K562 (cell line): ENCODE data around the gene FARP2. TPM values are rescaled to one million over a fixed set of nuclear protein-coding genes. Genes with fewer than 3 reads are reported as not detected.

Experiments
- ATAC-seq: fragments of 200-7000 bp; cut with Tn5 transposase; 3 replicates; pipeline ENCODE4 v1.9.1; 2020; ENCODE audit warnings: moderate library complexity
- BruUV-seq: library from RNA; stranded (reverse); fragments of 400-500 nt; replicated peaks from 2 replicates; lab custom pipeline; 2021; lab: Mats Ljungman, UMichigan
- CTCF ChIA-PET: fragments of 300-600 bp; formaldehyde crosslinking; extraction: SDS; loops from one replicate; lab custom pipeline; 2021; ENCODE audit warnings: low intra/inter-chr PET ratio; lab: Yijun Ruan, JAX
- POLR2A ChIA-PET: fragments of 300-600, 350-650 bp; sonication (Branson Sonifier 250); formaldehyde crosslinking; extraction: SDS; loops from one replicate; lab custom pipeline; 2021; ENCODE audit warnings: antibody characterized with exemption, inconsistent platforms; lab: Yijun Ruan, JAX
- DNase-seq, 4 experiments: peaks; one replicate each; pipeline versions ENCODE4 v3.0.0 to v3.0.0-alpha.2; 2011 to 2018; ENCODE audit warnings: low spot score in 3 of 4, mixed read lengths in 3 of 4; ENCODE audit errors: extremely low read depth in 1 of 4
- FAIRE-seq: peaks from 2 replicates; lab custom pipeline; 2011; peaks lifted over from hg19 to GRCh38; lab: Jason Lieb, UNC
- H2AFZ ChIP-seq: 2 replicates; pipeline ENCODE4 v1.6.0; 2011; ENCODE audit warnings: low read depth, low read length, control low read depth, inconsistent platforms
- H3K27ac ChIP-seq: fragments of 200-600 bp; 3 replicates; pipeline ENCODE4 v1.8.0; 2011; ENCODE audit warnings: low read depth, mild to moderate bottlenecking, control low read depth, inconsistent platforms, low read length, moderate library complexity, mixed read lengths; ENCODE audit errors: extremely low read depth
- H3K27me3 ChIP-seq, 2 experiments: fragments of 300-600 bp in 1 of 2; 2 replicates in 1 of 2; 3 replicates in 1 of 2; pipeline versions ENCODE4 v1.6.0 to v1.8.0; 2011; ENCODE audit warnings: inconsistent platforms in 2 of 2, low read length in 2 of 2, mild to moderate bottlenecking in 1 of 2, mixed read lengths in 1 of 2, moderate library complexity in 1 of 2; ENCODE audit not compliant: control insufficient read depth in 2 of 2, insufficient read depth in 2 of 2
- H3K36me3 ChIP-seq: fragments of 300-600 bp; 3 replicates; pipeline ENCODE4 v1.8.0; 2011; ENCODE audit warnings: mild to moderate bottlenecking, low read length, inconsistent platforms; ENCODE audit not compliant: control insufficient read depth, insufficient read depth
- H3K4me1 ChIP-seq, 2 experiments: fragments of 200-600 bp in 1 of 2; replicated peaks in 1 of 2; 2 replicates in 1 of 2; 3 replicates in 1 of 2; pipeline versions ENCODE4 v1.5.1 to v1.8.0; 2011; ENCODE audit warnings: inconsistent platforms in 2 of 2, low read length in 2 of 2, mild to moderate bottlenecking in 1 of 2, mixed read lengths in 1 of 2, moderate library complexity in 1 of 2; ENCODE audit not compliant: control insufficient read depth in 2 of 2, insufficient read depth in 2 of 2
- H3K4me2 ChIP-seq: 2 replicates; pipeline ENCODE4 v1.6.1; 2011; ENCODE audit warnings: low read length, control low read depth, inconsistent platforms, mixed read lengths; ENCODE audit not compliant: insufficient read depth
- H3K4me3 ChIP-seq: fragments of 200-600 bp; sonication (generic), shearing (Covaris generic); 2 replicates; pipeline ENCODE4 v1.5.1; 2016; ENCODE audit warnings: control low read depth, inconsistent platforms
- H3K79me2 ChIP-seq: fragments of 200-600 bp; 3 replicates; pipeline ENCODE4 v1.8.0; 2011; ENCODE audit warnings: low read length, inconsistent platforms; ENCODE audit not compliant: control insufficient read depth, insufficient read depth
- H3K9ac ChIP-seq, 2 experiments: 2 replicates each; pipeline versions ENCODE4 v1.6.0 to v1.6.1; 2011; ENCODE audit warnings: low read depth in 2 of 2, low read length in 2 of 2, control low read depth in 1 of 2, inconsistent platforms in 1 of 2, mild to moderate bottlenecking in 1 of 2, mixed read lengths in 1 of 2; ENCODE audit not compliant: insufficient read depth in 1 of 2
- H3K9me1 ChIP-seq: one replicate; pipeline ENCODE4 v1.6.0; 2011; ENCODE audit warnings: inconsistent platforms, mild to moderate bottlenecking, low read length, moderate library complexity; ENCODE audit not compliant: control insufficient read depth, insufficient read depth
- H3K9me3 ChIP-seq: replicated peaks from 2 replicates; pipeline ENCODE4 v1.5.1; 2011; ENCODE audit warnings: low read depth, low read length, inconsistent platforms; ENCODE audit not compliant: control insufficient read depth, insufficient read depth
- H4K20me1 ChIP-seq: replicated peaks from 2 replicates; pipeline ENCODE4 v1.6.1; 2011; ENCODE audit warnings: low read length, inconsistent platforms, mixed read lengths; ENCODE audit not compliant: control insufficient read depth, insufficient read depth
- PCBP2 ChIP-seq: fragments of 200-400 bp; formaldehyde crosslinking; IDR thresholded peaks from 2 replicates; pipeline ENCODE4 v1.6.1; 2018; ENCODE audit warnings: low read length, low read depth, mild to moderate bottlenecking, moderate library complexity; ENCODE audit not compliant: poor library complexity, severe bottlenecking
- ZBTB33 ChIP-seq: sonication (generic); formaldehyde crosslinking; IDR thresholded peaks from 2 replicates; pipeline ENCODE4 v1.8.1; 2023; ENCODE audit warnings: mild to moderate bottlenecking, missing genetic modification reagents
- WGBS: fragments of 100-300 bp; shearing (Covaris generic); methylation state at CpG from one replicate; pipeline ENCODE4 v1.1.6; 2016; ENCODE audit warnings: low coverage, mixed read lengths; ENCODE audit not compliant: insufficient coverage; ENCODE audit errors: missing lambda C conversion rate; 5-methylcytosine and 5-hydroxymethylcytosine counted together
- in situ Hi-C: fragments of 300-500 bp; cut with MboI; formaldehyde crosslinking; loops from 4 replicates; pipeline ENCODE4 v1.15.0; 2018; ENCODE audit warnings: inconsistent platforms, mixed read lengths
- intact Hi-C: fragments of 100-400 bp; cut with micrococcal nuclease; formaldehyde crosslinking; loops from 2 replicates; pipeline ENCODE4 v1.14.2; 2022
- polyA plus RNA-seq, 8 experiments: library from polyadenylated mRNA; depleted of rRNA in 4 of 8; stranded (reverse) in 5 of 8; unstranded in 3 of 8; fragments of >200 nt; fragmentation: Nextera tagmentation in 2 of 8; fragmentation: Illumina TruSeq in 1 of 8; extraction: Ambion mirVana in 2 of 8; extraction: Trizol in 1 of 8; gene quantifications; 2 replicates each; pipeline versions ENCODE4 v1.2.1 to v1.2.3, GENCODE V29; 2011 to 2014; ENCODE audit warnings: inconsistent platforms in 1 of 8, missing spikeins in 1 of 8
- total RNA-seq, 7 experiments: library from RNA; depleted of rRNA in 6 of 7; stranded (reverse); fragments of >200 nt in 6 of 7; fragmentation: Illumina TruSeq in 2 of 7; extraction: Trizol in 2 of 7; gene quantifications; 2 replicates each; pipeline versions ENCODE4 v1.2.1 to v1.2.3, GENCODE V29; 2011 to 2021; ENCODE audit warnings: low replicate concordance in 1 of 7

FARP2 gene
- total and polyA plus RNA-seq, 9 of the 15 experiments (the other 6 are each of a cell fraction or from before 2014, with no cell fraction given) = 4.1 to 38.1 (median 21.1) TPM

- TSS peak; percentile 23 for BruUV-seq
These were observed 139.3 kb downstream of the FARP2 start for GRCh38 chr2:241495172-241496002.

More at GRCh38 chr2:241495172-241496002, 139.3 kb downstream of the FARP2 start:
- ChIA-PET POLR2A (interaction anchor here (0.6 kb wide), 1 partner anchor 9 kb away, joined by 3 read pairs; no protein-coding TSS in a partner anchor), CTCF (no interaction called here)
- DNase-seq (no peak), FAIRE-seq (no peak), ATAC-seq (no peak)
- 87% methylated on average over 20 of the region's 34 CpGs for WGBS
- in situ Hi-C loops = no loop called here
- Histone ChIP-seq H3K27ac (no peak overlapping the region), H3K9me1 (peaks cover 1% of the 10 kb centered on the region), H3K9me3 (no peaks in the 10 kb centered on the region), H3K9ac (no peak overlapping the region; a peak in 1 of 4 replicates), H3K4me1 (peaks cover 6 to 30% of the 10 kb centered on the region in 2 experiments; a peak in 4 of 5 replicates), H3K27me3 (no peaks in the 10 kb centered on the region), H3K79me2 (no peaks in the 10 kb centered on the region; the same call in 2 of the 3 replicates), H2AFZ (no peak overlapping the region), H3K36me3 (peaks cover 71% of the 10 kb centered on the region; the same call in 2 of the 3 replicates), H4K20me1 (no peaks in the 10 kb centered on the region), H3K4me3 (no peak overlapping the region), H3K4me2 (no peak overlapping the region)
- intact Hi-C loops = no loop called here
- TF ChIP-seq ZBTB33 (CRISPR knock-in tag) (peak; percentile 20; the same call in 1 of the 2 replicates), PCBP2 (no peak)
- TF ChIP-seq, all 486 proteins: peak for 1
